ENCODE data around the gene NUCB2.

Gene NUCB2

DNA sequence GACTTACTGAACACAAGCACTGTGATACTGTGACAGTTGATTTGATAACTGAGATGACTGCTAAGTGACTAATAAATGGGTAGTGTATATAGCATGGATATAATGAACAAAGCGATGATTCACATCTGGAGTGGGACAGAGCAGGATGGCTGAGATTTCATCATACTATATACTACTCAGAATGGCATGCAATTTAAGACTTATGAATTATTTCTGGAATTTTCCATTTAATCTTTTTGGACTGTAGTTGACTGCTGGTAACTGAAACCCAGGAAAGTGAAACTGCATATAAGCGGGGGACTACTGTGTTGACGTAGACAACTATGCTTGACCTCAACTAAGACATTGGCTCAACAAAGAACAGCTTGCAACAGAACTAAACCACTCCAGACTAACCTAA lies 20.0 kb upstream of the NUCB2 start:
- TF ChIP-seq CTCF (IDR thresholded peaks at IDR 0.05; ENCODE audit: low read depth, low read length): no peak
- H3K4me1 ChIP-seq: no peaks in the 10 kb centered on the region
- no peaks in the 10 kb centered on the region for H3K9me3 ChIP-seq
- no peaks in the 10 kb centered on the region for H3K36me3 ChIP-seq
- no peak for DNase-seq
- H3K4me3 ChIP-seq (ENCODE audit: low read depth, low read length): no peak overlapping the region
- no peaks in the 10 kb centered on the region for H3K27me3 ChIP-seq

DNA sequence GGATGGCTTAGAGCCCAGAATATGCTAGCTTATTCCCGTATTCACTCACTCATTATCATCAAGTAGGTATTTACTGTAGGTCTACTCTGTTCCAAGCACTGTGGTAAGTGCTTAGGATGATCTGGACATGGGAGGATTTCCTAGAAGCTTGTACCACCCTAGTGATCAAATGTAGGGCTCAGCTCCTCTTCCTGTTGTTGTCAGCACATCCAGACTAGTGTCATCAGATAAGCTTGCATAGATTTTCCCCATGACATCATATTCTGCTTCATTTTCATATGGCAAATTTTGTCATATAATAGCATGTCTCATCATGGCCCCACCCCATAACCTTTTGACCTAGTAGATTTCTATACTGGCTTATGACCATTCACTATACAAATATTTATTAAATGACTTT lies 19.3 kb upstream of the NUCB2 start:
- Histone ChIP-seq H3K4me1 (no peaks in the 10 kb centered on the region), H3K36me3 (no peaks in the 10 kb centered on the region), H3K4me3 (ENCODE audit: low read depth, low read length) (no peak overlapping the region), H3K27me3 (no peaks in the 10 kb centered on the region), H3K9me3 (no peaks in the 10 kb centered on the region)
- DNase-seq: no peak
- no peak for TF ChIP-seq CTCF (IDR thresholded peaks at IDR 0.05; ENCODE audit: low read depth, low read length)

DNA sequence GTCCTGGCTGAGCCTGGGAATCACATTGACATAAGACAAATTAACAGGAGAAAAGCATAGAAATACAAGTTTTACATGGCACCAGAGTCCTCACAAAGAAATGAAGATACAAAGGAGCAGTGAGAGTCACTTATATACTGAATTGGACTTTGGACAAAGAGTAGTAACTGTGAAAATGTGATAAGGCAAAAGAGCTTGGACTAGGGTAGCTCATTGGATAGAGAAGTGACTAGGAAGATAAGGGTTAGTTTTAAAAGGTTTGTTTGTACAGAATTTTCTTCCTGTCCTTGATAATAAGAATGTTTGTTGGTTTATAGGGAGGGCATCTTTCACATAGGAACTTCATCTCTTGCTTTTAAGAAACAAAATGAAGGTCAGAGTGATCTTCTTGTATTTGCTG lies 17.9 kb upstream of the NUCB2 start:
- H3K4me1 ChIP-seq: no peaks in the 10 kb centered on the region
- H3K36me3 ChIP-seq: no peaks in the 10 kb centered on the region
- no peaks in the 10 kb centered on the region for H3K9me3 ChIP-seq
- H3K27me3 ChIP-seq: no peaks in the 10 kb centered on the region
- no peak for DNase-seq
- no peak for TF ChIP-seq CTCF (IDR thresholded peaks at IDR 0.05; ENCODE audit: low read depth, low read length)
- no peak overlapping the region for H3K4me3 ChIP-seq (ENCODE audit: low read depth, low read length)

- TF ChIP-seq CTCF (IDR thresholded peaks at IDR 0.05; ENCODE audit: low read depth, low read length): no peak
- DNase-seq: no peak
- H3K36me3 ChIP-seq: no peaks in the 10 kb centered on the region
- H3K27me3 ChIP-seq: no peaks in the 10 kb centered on the region
- H3K4me3 ChIP-seq (ENCODE audit: low read depth, low read length): no peak overlapping the region
- no peaks in the 10 kb centered on the region for H3K9me3 ChIP-seq
- no peaks in the 10 kb centered on the region for H3K4me1 ChIP-seq
Observed at GRCh38 chr11:17259519-17259918, 17.0 kb upstream of the NUCB2 start.

DNA sequence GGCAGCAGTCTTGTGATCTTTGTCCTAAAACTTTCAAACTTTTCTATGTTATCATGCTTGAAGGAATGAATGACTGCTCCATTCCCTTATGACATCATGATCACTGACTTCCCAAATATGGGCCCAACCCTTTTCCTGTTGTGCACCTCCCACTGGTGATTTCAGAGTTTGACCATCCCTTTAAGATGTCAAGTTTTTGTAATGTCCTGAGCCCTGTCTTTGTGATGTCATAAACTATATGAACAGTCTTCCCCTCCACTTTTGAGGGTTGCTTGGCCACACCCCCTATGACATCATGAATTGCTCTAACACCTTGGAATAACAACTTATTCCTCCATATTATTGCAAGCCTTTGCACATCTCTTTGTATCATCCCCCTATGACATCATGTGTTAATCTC lies 16.5 kb upstream of the NUCB2 start:
- H3K36me3 ChIP-seq: no peaks in the 10 kb centered on the region
- H3K9me3 ChIP-seq: no peaks in the 10 kb centered on the region
- no peak for DNase-seq
- no peak overlapping the region for H3K4me3 ChIP-seq (ENCODE audit: low read depth, low read length)
- no peak for TF ChIP-seq CTCF (IDR thresholded peaks at IDR 0.05; ENCODE audit: low read depth, low read length)
- no peaks in the 10 kb centered on the region for H3K4me1 ChIP-seq
- no peaks in the 10 kb centered on the region for H3K27me3 ChIP-seq

- Histone ChIP-seq H3K27me3 (no peaks in the 10 kb centered on the region), H3K4me1 (no peaks in the 10 kb centered on the region), H3K4me3 (ENCODE audit: low read depth, low read length) (no peak overlapping the region), H3K9me3 (no peaks in the 10 kb centered on the region), H3K36me3 (no peaks in the 10 kb centered on the region)
- TF ChIP-seq CTCF (IDR thresholded peaks at IDR 0.05; ENCODE audit: low read depth, low read length): no peak
- DNase-seq: no peak
Observed at GRCh38 chr11:17263769-17264168, 12.8 kb upstream of the NUCB2 start.
